SHP77 (cell line): Measurements from ENCODE around the gene HSPA12A.

Experiments used
- DNase-seq, 2 experiments: peaks; one replicate each; lab custom pipeline; 2025; lab: John Stamatoyannopoulos, UW

HSPA12A gene

DNA sequence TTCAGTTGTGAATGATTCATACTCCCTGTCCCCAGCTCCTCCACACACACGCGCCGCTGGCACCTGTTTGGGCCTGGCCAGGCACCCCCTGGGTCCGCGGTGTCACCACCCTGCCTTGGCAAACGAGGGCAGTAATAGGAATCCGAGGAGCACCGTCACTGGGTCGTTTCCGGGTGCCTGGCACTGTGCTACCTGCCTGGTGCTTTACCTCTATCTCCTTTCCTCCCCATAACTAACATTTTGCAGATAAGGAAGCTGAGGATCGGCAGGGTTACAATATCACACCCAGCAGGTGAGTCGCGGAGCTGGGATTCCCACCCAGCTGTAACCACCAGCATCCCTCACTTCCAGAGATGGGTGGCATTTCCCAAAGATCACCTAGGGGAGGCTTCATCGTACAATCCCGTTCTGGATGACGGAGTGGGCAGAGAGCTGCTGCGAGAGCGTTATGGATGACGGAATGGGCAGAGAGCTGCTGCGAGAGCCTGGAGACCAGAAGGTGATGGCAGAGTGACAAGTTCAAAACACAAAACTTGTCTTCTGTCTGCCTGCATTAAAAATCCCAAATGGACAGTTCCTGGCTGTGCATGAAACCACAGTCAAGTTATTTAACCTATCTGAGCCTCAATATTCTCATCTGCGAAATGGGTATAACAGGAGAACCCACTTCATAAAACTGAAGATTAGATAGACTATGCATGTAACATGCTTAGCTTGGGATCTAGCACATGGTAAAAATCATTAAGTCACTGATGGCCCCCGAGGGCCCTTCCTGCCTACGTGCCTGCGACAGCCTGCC lies 1.1 kb upstream of the HSPA12A start:
- DNase-seq = no peak

- no peak for DNase-seq
These were observed 695 bp downstream of the HSPA12A start for GRCh38 chr10:116741391-116742351.

DNA sequence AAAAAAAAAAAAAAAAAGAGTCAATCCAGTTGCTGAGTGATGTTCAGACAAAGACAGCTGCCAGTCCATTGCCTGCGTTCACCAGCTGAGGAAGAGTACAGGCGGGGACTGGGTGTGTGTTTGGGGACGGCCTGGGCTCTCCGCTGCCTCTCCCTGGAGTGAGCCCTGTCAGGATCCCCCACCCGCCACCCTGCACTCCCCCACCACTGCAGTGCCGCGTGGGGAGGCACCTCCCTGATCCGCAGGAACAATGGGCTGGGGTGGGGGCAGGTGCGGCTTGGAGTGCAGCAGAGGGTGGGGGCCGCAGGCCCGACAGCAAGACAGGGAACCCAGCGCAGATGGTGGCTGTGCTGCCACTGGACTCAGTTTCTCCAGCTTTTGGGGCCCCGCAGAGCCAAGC lies 1.4 kb downstream of the HSPA12A start:
- no peak for DNase-seq

GRCh38 chr10:116738339-116738738 lies 4.0 kb downstream of the HSPA12A start:
- no peak for DNase-seq

DNA sequence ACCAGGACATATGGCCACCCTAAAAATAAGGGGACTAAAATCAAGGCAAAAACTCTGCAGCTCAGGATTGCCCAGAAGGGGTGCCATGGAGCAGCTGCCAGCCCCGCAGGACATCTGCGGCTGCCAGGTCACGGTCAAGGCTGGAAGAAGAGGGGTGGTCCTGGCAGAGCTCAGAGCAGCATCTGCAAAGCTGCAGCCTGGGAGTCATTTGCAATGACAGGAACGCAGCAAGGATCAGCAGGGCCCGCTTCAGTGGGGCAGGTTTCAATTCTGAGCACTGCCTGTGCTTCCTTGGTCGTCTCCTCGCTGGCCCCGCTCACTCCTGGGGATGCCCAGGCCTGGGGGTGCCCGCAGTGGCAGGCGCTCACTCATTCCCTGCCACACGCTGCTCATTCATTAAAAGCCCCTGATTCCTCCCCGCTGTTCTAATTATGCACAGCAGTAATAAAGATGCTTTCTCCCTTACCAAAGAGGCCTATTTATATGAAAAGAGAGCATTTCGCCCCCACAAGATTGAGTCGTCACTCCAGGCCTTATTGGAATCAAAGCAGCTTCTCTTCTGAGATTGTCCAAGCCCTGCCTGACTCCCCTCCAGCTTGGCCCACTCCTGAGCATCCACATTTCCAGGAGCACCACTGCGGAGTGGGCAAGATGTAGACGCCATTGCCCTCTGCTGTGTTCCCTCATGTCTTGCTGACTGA lies 4.6 kb downstream of the HSPA12A start:
- no peak for DNase-seq

DNA sequence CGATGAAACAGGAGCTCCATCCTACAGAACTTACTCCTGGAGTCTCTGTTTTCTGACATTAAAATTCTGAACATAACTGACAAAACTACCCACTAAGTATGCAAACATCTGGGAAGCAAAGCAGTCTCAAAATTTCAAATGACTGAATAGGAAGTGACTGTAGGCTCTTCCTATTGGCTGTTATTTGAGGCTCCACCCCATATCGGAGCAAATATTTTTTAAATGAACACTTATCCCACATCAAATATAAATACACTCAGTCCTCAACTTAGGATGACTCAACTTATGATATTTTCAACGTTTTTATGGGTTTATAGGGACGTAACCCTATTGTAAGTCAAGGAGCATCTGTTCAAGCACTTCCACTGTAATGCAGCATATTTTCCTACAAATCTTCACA lies 8.8 kb downstream of the HSPA12A start:
- DNase-seq = no peak

GRCh38 chr10:116732573-116732972 lies 9.8 kb downstream of the HSPA12A start:
- DNase-seq = no peak

- DNase-seq = no peak
These were observed 11.7 kb downstream of the HSPA12A start for GRCh38 chr10:116730464-116731260.

GRCh38 chr10:116729243-116729642 lies 13.1 kb downstream of the HSPA12A start:
- no peak for DNase-seq

GRCh38 chr10:116728526-116729096 lies 13.8 kb downstream of the HSPA12A start:
- no peak for DNase-seq

GRCh38 chr10:116723428-116724281 lies 18.7 kb downstream of the HSPA12A start:
- no peak for DNase-seq

- no peak for DNase-seq
These were observed 19.5 kb downstream of the HSPA12A start for GRCh38 chr10:116722736-116723427.

DNA sequence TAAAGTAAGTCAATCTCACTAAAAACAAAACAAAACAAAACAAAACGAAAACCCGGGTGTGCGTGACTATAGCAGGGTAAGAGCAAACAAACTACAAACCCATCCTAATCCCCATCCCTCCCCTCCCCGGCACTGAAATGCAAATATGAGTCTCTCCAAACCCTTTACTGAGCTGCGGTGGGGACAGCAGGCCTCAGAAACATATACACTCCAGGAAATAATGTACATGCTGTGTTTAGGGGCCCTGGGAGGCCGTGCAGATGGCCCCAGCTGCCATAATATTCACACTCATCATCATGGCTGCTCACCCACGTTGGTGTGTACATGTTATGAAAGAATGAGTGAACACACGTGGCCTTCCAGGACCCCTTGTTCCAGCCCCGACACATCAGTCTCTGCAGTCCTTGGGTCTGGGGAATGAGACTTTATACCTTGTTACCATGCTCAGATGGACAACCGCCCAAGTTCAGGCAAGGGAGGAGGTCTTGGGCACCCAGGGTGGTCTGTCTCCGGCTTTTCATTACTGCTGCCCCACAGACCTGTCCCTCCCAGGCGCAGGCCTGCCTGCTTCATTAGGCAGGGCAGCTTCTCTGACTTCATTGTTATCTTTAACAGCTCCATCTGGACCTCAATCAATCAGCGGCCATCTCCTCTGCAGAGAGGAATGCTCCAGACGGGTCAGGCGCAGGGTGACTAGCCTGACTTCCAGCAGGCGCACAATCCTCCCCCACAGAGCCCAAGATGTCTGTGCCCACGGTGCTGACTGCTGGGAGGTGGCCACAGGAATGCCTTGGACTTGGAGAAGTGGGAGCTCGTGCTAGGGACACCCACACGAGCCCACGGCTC lies 20.6 kb downstream of the HSPA12A start:
- no peak for DNase-seq

DNA sequence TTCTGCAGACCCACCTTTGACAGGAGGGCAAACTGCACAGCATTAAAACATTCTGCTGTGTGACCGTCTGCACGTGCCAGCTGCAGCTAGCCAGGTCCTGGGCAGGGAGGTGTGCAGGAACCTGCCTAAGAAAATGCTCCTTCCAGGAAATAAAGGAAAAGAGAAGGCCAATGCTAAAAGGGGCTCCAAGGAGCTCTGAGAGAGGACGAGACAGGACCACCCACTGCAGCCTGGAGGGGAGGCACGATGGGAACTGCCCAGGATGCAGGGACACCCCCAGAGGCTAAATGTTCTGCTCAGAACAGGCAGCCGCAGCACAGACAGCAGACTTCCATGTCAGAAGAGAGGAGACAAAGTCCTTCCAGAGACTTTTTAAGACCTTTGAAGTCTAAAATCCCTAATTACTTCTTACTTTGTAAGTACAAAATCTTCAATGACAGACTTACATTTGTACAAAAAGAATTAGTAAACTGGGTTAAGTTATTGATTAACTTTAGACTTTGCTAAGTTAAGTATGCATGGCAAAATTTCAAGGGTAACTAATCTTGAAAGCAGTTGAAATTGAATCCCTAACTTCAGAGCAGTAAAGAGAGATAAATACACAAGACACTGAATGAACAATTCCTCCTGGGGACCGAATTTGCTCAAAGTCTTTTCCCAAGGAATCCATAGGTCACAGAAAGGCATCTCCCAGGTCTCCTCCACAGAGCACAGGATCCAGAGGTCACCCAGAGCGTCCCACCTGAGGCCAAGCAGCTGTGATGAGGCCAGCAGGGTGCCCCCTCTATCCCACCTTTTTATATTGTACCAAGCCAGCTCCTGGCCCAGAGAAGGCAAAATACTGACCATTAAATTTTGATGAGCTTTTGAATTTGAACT lies 21.5 kb downstream of the HSPA12A start:
- no peak for DNase-seq

DNA sequence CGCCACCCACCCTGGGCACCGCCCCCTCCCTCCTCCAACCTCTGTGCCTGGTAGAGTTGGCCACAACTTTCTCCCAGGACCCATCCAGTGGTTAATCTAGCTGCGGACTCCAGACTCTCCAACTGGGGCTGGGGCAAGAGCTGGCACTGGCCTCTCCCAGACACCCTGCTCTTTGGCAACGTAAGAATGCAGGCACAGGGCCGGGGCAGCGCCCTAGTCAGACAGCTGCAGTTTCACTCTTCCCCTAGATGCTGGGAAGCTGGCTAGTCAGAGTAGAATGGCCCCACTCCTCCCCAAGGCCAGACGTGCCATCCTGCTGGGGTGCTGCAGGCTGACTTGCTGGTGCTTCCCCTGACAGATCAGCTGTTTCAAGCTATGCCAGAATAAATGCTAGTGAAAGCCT lies 22.1 kb downstream of the HSPA12A start:
- DNase-seq = no peak

- DNase-seq = no peak
These were observed 22.6 kb downstream of the HSPA12A start for GRCh38 chr10:116719804-116720203.

- DNase-seq = no peak
These were observed 24.3 kb downstream of the HSPA12A start for GRCh38 chr10:116718058-116718457.

- no peak for DNase-seq
These were observed 26.0 kb downstream of the HSPA12A start for GRCh38 chr10:116716381-116716780.
